ENCODE results near the gene BAHD1.
A peak's percentile ranks its signal among the peaks of the same experiment; 100 is the strongest.

BAHD1 gene

GRCh38 chr15:40479024-40479423, 38.3 kb downstream of the BAHD1 start:
- DNase-seq = peak in 2 of 42 donors; percentile 5 to 8
- intact Hi-C loops (cut with DNase I) = no loop called here

- intact Hi-C loops (cut with DNase I) = no loop called here
- no peak for DNase-seq
Measured at GRCh38 chr15:40481341-40482074, 40.8 kb downstream of the BAHD1 start.

DNA sequence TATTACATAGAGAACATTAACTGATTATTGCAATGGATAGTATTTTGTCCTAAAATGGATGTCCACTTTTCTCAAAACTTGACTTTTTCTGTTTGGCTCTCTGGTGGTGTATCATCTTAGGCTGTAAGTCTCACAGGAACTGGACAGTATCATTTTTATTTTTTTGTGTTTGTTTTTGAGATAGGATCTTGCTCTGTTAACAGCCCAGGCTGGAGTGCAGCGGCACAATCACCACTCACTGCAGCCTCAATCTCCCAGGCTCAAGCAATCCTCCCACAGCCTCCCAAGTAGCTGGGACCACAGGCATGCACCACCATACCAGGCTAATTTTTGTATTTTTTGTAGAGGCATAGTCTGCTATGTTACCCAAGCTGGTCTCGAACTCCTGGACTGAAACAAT, 43.2 kb downstream of the BAHD1 start:
- DNase-seq = peak in 1 of 42 donors; percentile 7
- intact Hi-C loops (cut with DNase I) = no loop called here

GRCh38 chr15:40486066-40486770, 45.5 kb downstream of the BAHD1 start:
- peak in 1 of 42 donors; percentile 31 for DNase-seq
- intact Hi-C loops (cut with DNase I) = no loop called here

DNA sequence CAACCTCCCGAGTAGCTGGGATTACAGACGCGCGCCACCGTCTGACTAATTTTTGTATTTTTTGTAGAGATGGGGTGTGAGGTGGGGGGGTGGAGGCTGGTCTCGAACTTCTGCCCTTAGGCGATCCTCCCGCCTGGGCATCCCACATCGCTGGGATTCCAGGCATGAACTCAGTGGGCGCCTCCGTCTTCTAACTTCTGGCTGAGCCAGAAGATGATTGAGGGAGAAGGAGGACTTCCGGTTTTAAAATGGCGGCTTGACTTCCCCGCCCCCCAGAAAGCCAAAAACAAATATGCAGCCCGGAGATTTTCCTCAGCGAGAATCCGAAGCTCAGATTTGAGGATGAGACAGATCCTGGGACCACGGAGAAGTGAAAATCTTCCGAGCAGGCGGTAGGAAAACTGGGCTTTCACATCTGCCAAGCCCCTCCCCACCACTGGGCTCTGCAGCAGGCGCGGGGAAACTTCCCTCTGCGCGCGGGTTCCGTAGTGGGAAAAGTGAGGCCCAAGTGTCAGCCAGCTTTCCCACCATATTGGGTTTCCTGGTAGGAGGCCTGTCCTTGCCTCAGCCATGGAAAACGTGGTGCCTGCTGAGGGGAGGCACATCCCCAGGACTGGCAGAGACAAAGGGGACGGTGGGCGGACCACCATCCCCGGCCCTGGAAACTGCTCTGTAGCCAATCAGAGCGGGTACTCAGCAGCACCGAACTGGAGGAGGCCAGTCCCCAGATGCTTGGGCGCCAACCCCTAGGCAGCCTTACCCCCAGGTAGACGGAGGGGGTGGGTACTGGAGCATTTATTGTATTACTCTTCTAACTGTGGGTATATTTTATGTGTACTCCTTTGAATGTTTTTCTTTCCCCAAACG, 47.3 kb downstream of the BAHD1 start:
- intact Hi-C loops (cut with DNase I) = no loop called here
- no peak for DNase-seq

- intact Hi-C loops (cut with DNase I) = no loop called here
- DNase-seq = no peak
Measured at GRCh38 chr15:40489274-40490175, 48.8 kb downstream of the BAHD1 start.

- DNase-seq = no peak
- intact Hi-C loops (cut with DNase I) = no loop called here
Measured at GRCh38 chr15:40493089-40493840, 52.5 kb downstream of the BAHD1 start.

- intact Hi-C loops (cut with DNase I) = no loop called here
- DNase-seq = no peak
Measured at GRCh38 chr15:40495516-40495915, 54.8 kb downstream of the BAHD1 start.

DNA sequence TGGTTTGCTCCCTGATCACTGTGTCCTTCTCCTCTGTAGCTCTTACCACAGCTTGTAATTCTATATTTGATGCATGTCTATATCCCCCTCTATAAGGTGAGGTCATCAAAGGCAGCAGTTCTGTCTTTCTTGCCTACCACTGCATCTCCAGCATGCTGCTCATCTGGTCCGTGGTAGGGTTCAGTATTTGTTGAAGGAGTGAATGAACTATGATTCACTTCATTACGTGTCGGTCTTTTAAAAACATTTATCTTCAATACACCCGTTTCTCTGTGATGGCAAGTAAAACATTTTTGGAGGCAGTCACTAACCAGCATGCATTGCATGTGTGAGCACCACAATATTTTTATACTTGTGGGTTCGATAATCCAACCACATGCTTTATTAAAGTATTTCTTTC, 57.7 kb downstream of the BAHD1 start:
- no peak for DNase-seq
- intact Hi-C loops (cut with DNase I) = no loop called here

DNA sequence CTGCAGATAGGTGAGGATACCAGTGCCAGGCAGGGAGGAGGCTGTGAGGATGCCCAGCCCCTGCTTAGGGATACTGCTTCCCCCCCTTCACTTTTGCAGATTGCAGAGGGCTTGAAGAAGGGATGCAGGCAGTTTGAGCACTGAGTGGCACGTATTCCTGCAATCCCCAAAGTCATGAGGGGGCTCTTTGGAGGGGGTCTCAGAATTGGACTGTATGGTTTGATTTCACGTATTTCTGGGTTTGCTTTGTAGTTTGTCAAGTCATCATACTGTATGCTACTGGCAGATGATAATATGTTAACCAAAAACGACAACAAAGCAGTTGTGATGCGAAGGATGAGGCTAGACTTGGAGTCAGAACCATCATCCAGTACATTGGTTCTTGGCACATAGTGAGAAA, 58.1 kb downstream of the BAHD1 start:
- intact Hi-C loops (cut with DNase I) = no loop called here
- DNase-seq = no peak

DNA sequence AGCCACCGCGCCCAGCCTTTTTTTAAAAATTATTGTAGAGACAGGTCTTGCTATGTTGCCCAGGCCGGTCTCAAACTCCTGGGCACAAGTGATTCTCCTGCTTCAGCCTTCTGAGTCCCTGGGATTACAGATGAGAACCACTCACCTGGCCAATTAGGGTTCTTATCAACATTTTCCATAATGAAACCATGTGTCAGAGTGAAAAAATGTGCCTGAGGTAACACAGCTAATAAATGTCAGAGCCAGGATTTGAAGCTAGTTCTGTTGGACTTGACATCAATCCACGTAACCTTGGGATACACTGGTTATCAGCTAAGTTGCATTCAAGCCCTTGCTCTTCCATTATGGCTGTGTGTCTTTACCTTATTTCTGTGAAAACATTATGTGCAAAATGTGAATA, 59.2 kb downstream of the BAHD1 start:
- intact Hi-C loops (cut with DNase I) = no loop called here
- no peak for DNase-seq

- DNase-seq = no peak
- intact Hi-C loops (cut with DNase I) = no loop called here
Measured at GRCh38 chr15:40500568-40501330, 60.0 kb downstream of the BAHD1 start.

- intact Hi-C loops (cut with DNase I) = no loop called here
Measured at GRCh38 chr15:40501487-40501886, 60.7 kb downstream of the BAHD1 start.

DNA sequence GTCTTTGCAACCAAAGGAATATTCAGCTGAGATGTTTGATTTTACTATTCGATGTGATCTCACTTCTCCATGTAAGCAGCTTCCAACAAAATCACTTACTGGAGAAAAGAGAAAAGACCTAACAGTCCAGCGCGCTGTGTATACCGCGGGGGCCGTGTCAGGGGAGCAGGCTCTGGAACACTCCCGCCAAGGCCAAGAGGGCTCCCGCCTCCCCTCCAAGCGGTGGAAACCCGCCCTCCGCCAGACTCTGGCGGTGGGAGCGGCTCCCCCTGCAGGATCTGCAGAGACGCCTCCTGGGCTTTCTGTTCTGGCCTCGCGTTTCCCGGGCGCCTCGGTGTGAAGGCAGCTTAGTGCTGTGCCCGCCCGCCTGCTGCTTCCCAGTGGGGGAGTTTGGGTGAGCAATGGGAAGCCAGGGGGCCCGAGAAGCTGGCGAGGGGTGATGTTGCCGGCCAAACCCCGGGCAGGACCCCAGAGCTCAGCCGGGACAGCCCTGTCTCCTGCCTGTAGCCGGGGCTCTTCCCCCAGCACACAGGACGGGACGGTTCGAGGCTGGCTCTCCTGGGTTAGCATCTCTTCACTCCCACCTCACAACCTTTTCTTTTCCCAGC, 66.3 kb downstream of the BAHD1 start:
- DNase-seq = peak; percentile 43 to 92 (median 84)
- intact Hi-C loops (cut with DNase I) = no loop called here

More at GRCh38 chr15:40501487-40501886, 60.7 kb downstream of the BAHD1 start:
- no peak for DNase-seq

GRCh38 chr15:40508216-40508615, 67.5 kb downstream of the BAHD1 start:
- intact Hi-C loops (cut with DNase I) = no loop called here
- no peak for DNase-seq

GRCh38 chr15:40510201-40510600, 69.4 kb downstream of the BAHD1 start:
- intact Hi-C loops (cut with DNase I) = no loop called here
- no peak for DNase-seq

GRCh38 chr15:40511093-40511471, 70.3 kb downstream of the BAHD1 start:
- DNase-seq = peak in 19 of 42 donors; percentile 11 to 48 (median 17)
- intact Hi-C loops (cut with DNase I) = no loop called here
